ENCODE measurements around the gene GREB1. TPM values are rescaled to one million over a fixed set of nuclear protein-coding genes. Genes with fewer than 3 reads are reported as not detected.

Gene GREB1
- polyA plus RNA-seq, 1 of the 3 experiments (the other 2 are of a cell fraction) = 2.9 TPM

- ChIA-PET CTCF (interaction anchor here (1.1 to 18.2 kb wide), 2 partner anchors 31 to 84 kb away, joined by 3 to 294 read pairs; no protein-coding TSS in a partner anchor), POLR2A (no interaction called here)
- 0 out of 2 replicates have a peak, but pooled peaks cover 4% of the 10 kb centered on the region for H3K27me3 ChIP-seq (ENCODE audit: insufficient read depth)
- peaks cover 0 to 10% of the 10 kb centered on the region in 2 experiments; a peak in 2 of 4 replicates for H3K4me1 ChIP-seq (ENCODE audit: control insufficient read depth in 1 of 2, insufficient read depth in 2 of 2, low read depth in 1 of 2, low read length in 1 of 2)
- H3K9ac ChIP-seq = no peak overlapping the region
- no peaks in the 10 kb centered on the region for H3K79me2 ChIP-seq (ENCODE audit: insufficient read depth)
- no peaks in the 10 kb centered on the region for H3K36me3 ChIP-seq (replicated peaks in 1 of 2; ENCODE audit: control insufficient read depth in 1 of 2, insufficient read depth in 2 of 2, low read length in 1 of 2)
- no peaks in the 10 kb centered on the region for H3K9me3 ChIP-seq
- H3K9me2 ChIP-seq = no peaks in the 10 kb centered on the region
- no peaks in the 10 kb centered on the region for H4K20me1 ChIP-seq (ENCODE audit: insufficient read depth)
- no peak overlapping the region for H3K4me3 ChIP-seq (ENCODE audit: low read depth in 2 of 2, low read length in 1 of 2)
- WGBS (ENCODE audit: low lambda C conversion rate) = 57% methylated on average over 7 of the region's 7 CpGs
- no peaks in the 10 kb centered on the region for H3F3A ChIP-seq (replicated peaks; ENCODE audit: insufficient read depth)
- no peak for DNase-seq
- TF ChIP-seq REST (IDR thresholded peaks at IDR 0.05; ENCODE audit: low read depth, low read length) (no peak), YY1 (IDR thresholded peaks at IDR 0.05; ENCODE audit: low read depth) (no peak), SIN3A (IDR thresholded peaks at IDR 0.05; ENCODE audit: borderline replicate concordance, low read depth, low read length) (no peak), ELF1 (IDR thresholded peaks at IDR 0.05) (no peak), MXI1 (IDR thresholded peaks at IDR 0.05; ENCODE audit: low read depth, low read length) (no peak), GABPA (IDR thresholded peaks at IDR 0.05; ENCODE audit: low read depth) (no peak), EZH2phosphoT487 (IDR thresholded peaks at IDR 0.05; ENCODE audit: borderline replicate concordance, low read depth) (no peak), EP300 (IDR thresholded peaks at IDR 0.05; ENCODE audit: borderline replicate concordance in 1 of 2, low read depth in 1 of 2, low read length in 1 of 2) (no peak), RAD21 (IDR thresholded peaks at IDR 0.05; ENCODE audit: low read length) (no peak), FOXJ3 (CRISPR knock-in tag; IDR thresholded peaks at IDR 0.05) (no peak), FOXM1 (IDR thresholded peaks at IDR 0.05; ENCODE audit: low read depth) (no peak), TCF12 (IDR thresholded peaks at IDR 0.05) (no peak), SMC3 (IDR thresholded peaks at IDR 0.05; ENCODE audit: low read depth, low read length) (no peak), TEAD4 (IDR thresholded peaks at IDR 0.05; ENCODE audit: borderline replicate concordance, insufficient read depth) (no peak), TAF1 (IDR thresholded peaks at IDR 0.05; ENCODE audit: borderline replicate concordance, low read depth, low read length) (no peak)
- no peak overlapping the region for H3K4me2 ChIP-seq
- no peak overlapping the region for H3K27ac ChIP-seq (ENCODE audit: low read depth in 2 of 2, low read length in 1 of 2)
- no peak overlapping the region for H2AFZ ChIP-seq (ENCODE audit: low read depth)
Measured at GRCh38 chr2:11550901-11551568, 17.2 kb downstream of the GREB1 start.
